ENCODE data around the gene VAV3.

Gene VAV3

GRCh38 chr1:107637101-107637500, 327.9 kb downstream of the VAV3 start:
- no peak for DNase-seq (ENCODE audit: low spot score)

- DNase-seq (ENCODE audit: low spot score), result no peak
These were observed 331.4 kb downstream of the VAV3 start for GRCh38 chr1:107633596-107633995.

GRCh38 chr1:107626073-107626796, 338.7 kb downstream of the VAV3 start:
- no peak for DNase-seq (ENCODE audit: low spot score)

GRCh38 chr1:107625405-107626029, 339.5 kb downstream of the VAV3 start:
- no peak for DNase-seq (ENCODE audit: low spot score)

GRCh38 chr1:107623431-107623830, 341.5 kb downstream of the VAV3 start:
- DNase-seq (ENCODE audit: low spot score), result no peak

GRCh38 chr1:107622966-107623365, 342.0 kb downstream of the VAV3 start:
- DNase-seq (ENCODE audit: low spot score), result no peak

- no peak for DNase-seq (ENCODE audit: low spot score)
These were observed 342.4 kb downstream of the VAV3 start for GRCh38 chr1:107622535-107622934.

GRCh38 chr1:107620753-107621152, 344.2 kb downstream of the VAV3 start:
- DNase-seq (ENCODE audit: low spot score), result no peak

GRCh38 chr1:107618539-107618938, 346.4 kb downstream of the VAV3 start:
- no peak for DNase-seq (ENCODE audit: low spot score)

GRCh38 chr1:107617921-107618320, 347.1 kb downstream of the VAV3 start:
- no peak for DNase-seq (ENCODE audit: low spot score)

- no peak for DNase-seq (ENCODE audit: low spot score)
These were observed 347.5 kb downstream of the VAV3 start for GRCh38 chr1:107617456-107617855.

- DNase-seq (ENCODE audit: low spot score), result no peak
These were observed 355.2 kb downstream of the VAV3 start for GRCh38 chr1:107609808-107610207.

- DNase-seq (ENCODE audit: low spot score), result no peak
These were observed 360.2 kb downstream of the VAV3 start for GRCh38 chr1:107604825-107605224.

- DNase-seq (ENCODE audit: low spot score), result no peak
These were observed 364.3 kb downstream of the VAV3 start for GRCh38 chr1:107600607-107601160.

- DNase-seq (ENCODE audit: low spot score), result no peak
These were observed 365.8 kb downstream of the VAV3 start for GRCh38 chr1:107599220-107599619.

- no peak for DNase-seq (ENCODE audit: low spot score)
These were observed 367.7 kb downstream of the VAV3 start for GRCh38 chr1:107597290-107597689.

- DNase-seq (ENCODE audit: low spot score), result no peak
These were observed 370.4 kb downstream of the VAV3 start for GRCh38 chr1:107594536-107594935.

GRCh38 chr1:107593501-107594209, 371.3 kb downstream of the VAV3 start:
- DNase-seq (ENCODE audit: low spot score), result no peak

GRCh38 chr1:107590900-107591622, 373.9 kb downstream of the VAV3 start:
- no peak for DNase-seq (ENCODE audit: low spot score)

GRCh38 chr1:107590087-107590486, 374.9 kb downstream of the VAV3 start:
- DNase-seq (ENCODE audit: low spot score), result no peak

- no peak for DNase-seq (ENCODE audit: low spot score)
These were observed 376.7 kb downstream of the VAV3 start for GRCh38 chr1:107588321-107588720.

GRCh38 chr1:107575226-107575625, 389.8 kb downstream of the VAV3 start:
- no peak for DNase-seq (ENCODE audit: low spot score)

All from hepatic stellate cell (primary cell).